ENCODE results near the gene KRT80. TPM values are rescaled to one million over a fixed set of nuclear protein-coding genes. Genes with fewer than 3 reads are reported as not detected.

Gene KRT80
- total RNA-seq, 1 donor, result 1.3 TPM

DNA sequence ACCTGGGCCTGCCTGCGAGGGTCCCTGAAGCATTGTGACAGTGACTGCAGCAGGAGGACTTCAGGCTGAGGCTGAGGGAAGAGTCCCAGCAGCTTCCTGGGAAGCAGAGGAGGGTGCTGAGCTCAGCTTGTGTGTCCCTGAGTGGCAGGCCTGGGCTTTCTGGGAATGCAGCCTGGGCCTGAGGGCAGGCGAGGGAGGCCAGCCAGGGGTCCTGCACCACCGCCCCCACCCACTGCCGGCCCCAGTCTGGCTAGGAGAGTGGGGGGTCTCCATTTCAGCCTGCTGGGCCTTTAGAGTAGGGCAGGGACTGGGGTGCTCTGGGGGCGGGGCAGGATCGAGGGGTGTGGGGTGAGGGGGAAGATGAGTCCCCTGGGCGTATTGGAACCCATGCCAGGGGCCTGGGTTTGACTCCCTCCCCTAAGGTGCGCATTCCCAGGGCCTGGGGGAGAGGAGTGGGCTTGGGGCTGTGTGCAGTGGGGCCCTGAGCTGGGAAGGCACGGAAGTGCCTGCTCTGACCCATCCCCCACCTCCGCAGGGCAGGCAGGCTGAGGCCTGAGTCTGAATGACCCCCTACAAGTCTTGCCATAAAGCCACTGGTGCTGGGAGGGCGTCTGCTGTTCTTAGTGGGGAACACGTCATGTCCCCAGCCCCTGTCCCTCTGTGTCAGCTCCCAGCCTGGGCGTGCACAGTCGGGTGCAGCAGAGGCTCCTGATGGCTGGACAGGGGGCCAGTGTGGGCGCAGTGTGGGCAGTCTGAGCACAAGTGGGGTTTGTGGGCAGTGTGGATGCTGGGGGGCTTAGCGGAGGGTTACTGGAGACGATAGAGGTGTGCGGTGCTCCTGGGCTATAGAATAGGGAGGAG, 46.4 kb downstream of the KRT80 start:
- TF ChIP-seq, protein P1, sequence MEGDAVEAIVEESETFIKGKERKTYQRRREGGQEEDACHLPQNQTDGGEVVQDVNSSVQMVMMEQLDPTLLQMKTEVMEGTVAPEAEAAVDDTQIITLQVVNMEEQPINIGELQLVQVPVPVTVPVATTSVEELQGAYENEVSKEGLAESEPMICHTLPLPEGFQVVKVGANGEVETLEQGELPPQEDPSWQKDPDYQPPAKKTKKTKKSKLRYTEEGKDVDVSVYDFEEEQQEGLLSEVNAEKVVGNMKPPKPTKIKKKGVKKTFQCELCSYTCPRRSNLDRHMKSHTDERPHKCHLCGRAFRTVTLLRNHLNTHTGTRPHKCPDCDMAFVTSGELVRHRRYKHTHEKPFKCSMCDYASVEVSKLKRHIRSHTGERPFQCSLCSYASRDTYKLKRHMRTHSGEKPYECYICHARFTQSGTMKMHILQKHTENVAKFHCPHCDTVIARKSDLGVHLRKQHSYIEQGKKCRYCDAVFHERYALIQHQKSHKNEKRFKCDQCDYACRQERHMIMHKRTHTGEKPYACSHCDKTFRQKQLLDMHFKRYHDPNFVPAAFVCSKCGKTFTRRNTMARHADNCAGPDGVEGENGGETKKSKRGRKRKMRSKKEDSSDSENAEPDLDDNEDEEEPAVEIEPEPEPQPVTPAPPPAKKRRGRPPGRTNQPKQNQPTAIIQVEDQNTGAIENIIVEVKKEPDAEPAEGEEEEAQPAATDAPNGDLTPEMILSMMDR (IDR thresholded peaks at IDR 0.05; ENCODE audit: insufficient read depth, low read depth, low read length), result no peak
- H3K4me3 ChIP-seq (ENCODE audit: low read depth, low read length), result no peak overlapping the region
- DNase-seq (ENCODE audit: low read depth), result no peak

DNA sequence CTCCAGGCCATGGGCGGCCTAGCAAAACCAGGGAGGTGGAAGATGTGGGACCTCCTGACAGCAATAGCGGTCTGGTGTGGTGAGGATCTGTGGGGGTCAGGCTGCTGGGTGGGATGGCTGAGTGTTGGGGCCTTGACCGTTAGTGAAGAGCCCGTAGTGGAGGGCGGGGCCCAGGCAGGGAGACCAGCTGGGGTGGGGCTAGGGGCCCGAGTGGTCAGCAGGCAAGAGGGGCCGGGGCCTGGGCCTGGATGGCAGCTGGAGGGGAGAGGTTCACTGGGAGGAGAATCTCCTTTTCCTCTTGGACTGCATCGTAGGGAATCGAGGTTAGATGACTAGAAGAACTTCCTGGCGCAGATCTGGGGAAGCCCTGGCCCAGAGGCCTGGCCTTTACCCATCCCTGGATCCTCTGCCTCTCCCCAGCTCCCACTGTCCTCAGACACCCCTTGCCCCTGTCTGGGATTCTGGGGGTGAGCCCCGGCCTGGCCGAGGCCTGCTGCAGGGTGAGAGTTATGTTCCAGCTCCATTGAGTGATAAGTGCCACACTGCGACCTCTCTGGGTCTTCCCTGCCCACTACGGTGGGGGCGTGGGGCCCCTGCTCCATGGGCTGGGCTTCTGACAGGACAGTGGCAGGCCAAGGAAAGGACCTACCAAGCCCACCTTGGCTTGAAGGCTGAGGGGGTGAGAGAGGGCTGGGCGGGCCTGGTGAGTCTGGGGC, 47.1 kb downstream of the KRT80 start:
- no peak overlapping the region for H3K4me3 ChIP-seq (ENCODE audit: low read depth, low read length)
- DNase-seq (ENCODE audit: low read depth), result no peak
- TF ChIP-seq, protein P1 (IDR thresholded peaks at IDR 0.05; ENCODE audit: insufficient read depth, low read depth, low read length), result no peak

DNA sequence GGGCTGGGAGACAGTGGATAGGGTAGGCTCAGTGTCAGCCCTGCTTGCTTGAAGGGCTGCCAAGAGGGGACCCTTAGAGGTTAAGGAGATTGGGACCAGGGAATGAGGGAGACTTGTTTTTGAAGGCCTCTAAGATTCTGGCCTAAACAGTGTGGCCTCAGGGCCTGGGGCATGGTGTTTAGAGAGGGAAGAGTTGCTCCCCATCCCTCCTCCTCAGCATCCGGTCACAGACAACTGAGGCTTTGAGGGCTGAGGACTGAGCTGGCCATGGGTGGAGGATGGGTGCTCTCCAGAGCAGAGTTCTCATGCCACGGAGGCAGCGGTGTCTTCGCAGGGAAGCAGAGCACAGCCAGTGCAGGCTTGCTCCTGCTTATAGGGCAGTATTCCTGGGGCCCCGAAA, 49.4 kb downstream of the KRT80 start:
- no peak overlapping the region for H3K4me3 ChIP-seq (ENCODE audit: low read depth, low read length)
- TF ChIP-seq, protein P1 (IDR thresholded peaks at IDR 0.05; ENCODE audit: insufficient read depth, low read depth, low read length), result no peak
- no peak for DNase-seq (ENCODE audit: low read depth)

DNA sequence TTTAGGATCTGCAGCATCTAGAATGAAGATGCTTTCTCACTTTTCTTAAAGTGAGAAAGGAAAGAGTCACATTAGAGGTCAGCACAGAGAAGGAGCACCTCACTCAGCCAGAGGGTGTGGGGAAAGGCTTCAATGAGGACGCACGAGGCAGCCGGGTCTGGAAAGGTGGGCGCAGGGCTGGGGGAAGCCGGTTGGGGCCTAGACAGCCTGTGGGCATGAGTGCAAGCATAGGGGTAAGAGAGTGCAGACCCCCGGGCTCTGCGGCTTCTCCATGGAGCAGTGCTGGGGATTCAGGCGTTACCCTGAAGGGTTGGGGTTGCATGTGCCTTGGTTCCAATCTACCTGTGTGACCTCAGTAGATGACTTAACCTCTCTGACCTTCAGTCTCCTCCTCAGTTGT, 49.9 kb downstream of the KRT80 start:
- TF ChIP-seq, protein P1 (IDR thresholded peaks at IDR 0.05; ENCODE audit: insufficient read depth, low read depth, low read length), result no peak
- H3K4me3 ChIP-seq (ENCODE audit: low read depth, low read length), result no peak overlapping the region
- no peak for DNase-seq (ENCODE audit: low read depth)

DNA sequence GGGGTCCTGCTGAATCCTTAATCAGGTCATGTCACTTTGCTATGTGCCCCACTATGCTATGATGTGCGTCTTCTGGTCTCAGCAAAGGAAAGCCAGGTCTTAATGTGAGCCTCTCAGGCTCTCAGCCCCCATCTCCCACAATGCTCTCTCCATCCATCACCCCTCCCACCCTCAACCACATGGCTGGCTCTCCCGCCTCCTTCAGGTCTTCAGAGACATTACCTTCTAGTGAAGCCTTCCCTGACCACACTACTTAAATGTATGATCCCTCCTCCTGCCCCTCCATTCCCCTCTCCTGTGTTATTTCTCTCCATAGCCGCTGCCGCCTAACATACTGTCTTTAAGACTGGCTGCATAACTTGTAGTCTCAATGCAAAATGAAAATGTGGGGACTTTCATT, 50.5 kb downstream of the KRT80 start:
- H3K4me3 ChIP-seq (ENCODE audit: low read depth, low read length), result no peak overlapping the region
- no peak for DNase-seq (ENCODE audit: low read depth)
- TF ChIP-seq, protein P1 (IDR thresholded peaks at IDR 0.05; ENCODE audit: insufficient read depth, low read depth, low read length), result no peak

DNA sequence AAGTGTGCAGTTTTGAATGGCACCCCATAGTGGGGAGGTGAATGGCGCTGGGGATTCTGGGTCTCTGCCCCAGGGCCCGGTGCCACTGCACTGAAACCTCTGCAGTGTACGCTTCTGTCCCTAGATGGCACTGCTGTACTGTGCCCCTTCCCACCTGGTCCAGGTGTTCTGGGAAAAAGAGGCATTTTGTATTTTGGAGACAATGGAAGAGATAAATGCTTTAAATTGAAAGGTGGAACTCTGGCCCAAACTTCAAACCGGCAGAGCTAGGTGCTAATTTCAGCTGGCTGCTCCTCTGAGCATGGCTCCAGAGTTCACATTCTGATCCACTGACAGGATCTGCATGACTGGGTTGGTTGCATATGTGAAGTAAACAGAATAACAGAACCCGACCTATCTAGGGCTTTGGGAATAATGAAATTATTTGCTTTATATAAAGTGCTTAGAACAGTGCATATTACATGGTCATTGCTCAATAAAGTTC, 52.2 kb downstream of the KRT80 start:
- no peak for DNase-seq (ENCODE audit: low read depth)
- TF ChIP-seq, protein P1 (IDR thresholded peaks at IDR 0.05; ENCODE audit: insufficient read depth, low read depth, low read length), result peak; percentile 71
- H3K4me3 ChIP-seq (ENCODE audit: low read depth, low read length), result no peak overlapping the region
